KOPT-K1 (cell line): ENCODE results near the gene SPATA18.
"Not testable (repeated sequence)": the region's sequence is repeated elsewhere in the genome, so short reads cannot be mapped to it uniquely, and the experiment has no call there.

Experiments used
- H3K27ac ChIP-seq: fragments of 200-600 bp; sonication (generic); 2 replicates; pipeline ENCODE4 v1.5.1; 2016; ENCODE audit warnings: antibody characterized with exemption, mild to moderate bottlenecking, low read depth, low read length; ENCODE audit not compliant: poor library complexity, severe bottlenecking
- H3K36me3 ChIP-seq: fragments of 200-600 bp; sonication (generic); 2 replicates; pipeline ENCODE4 v1.5.1; 2017; ENCODE audit warnings: antibody characterized with exemption, mild to moderate bottlenecking, low read length, moderate library complexity; ENCODE audit not compliant: insufficient read depth
- H3K9me3 ChIP-seq: fragments of 200-600 bp; sonication (generic); 2 replicates; pipeline ENCODE4 v1.5.1; 2017; ENCODE audit warnings: antibody characterized with exemption, low read length, mild to moderate bottlenecking; ENCODE audit not compliant: insufficient read depth, poor library complexity, severe bottlenecking

The SPATA18 gene

DNA sequence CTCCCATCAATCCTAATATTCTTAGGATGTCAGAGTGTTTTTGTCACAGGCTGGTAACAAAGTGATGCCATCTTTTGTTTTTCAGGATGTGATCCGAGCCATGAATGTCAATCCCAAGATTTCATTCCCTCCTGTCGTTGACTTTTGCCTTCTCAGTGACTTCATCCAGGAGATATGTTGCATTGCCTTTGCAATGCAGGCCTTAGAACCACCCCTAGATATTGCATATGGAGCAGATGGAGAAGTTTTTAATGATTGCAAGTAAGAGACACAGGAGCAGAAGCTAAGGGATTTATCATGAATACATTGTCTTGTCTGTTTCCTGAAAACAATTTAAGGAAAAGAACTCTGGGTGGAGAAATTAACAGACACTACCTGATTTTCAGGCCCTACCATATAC is 28.6 kb downstream of the SPATA18 start:
- no peak overlapping the region for H3K27ac ChIP-seq
- H3K36me3 ChIP-seq, result no peaks in the 10 kb centered on the region
- no peaks in the 10 kb centered on the region for H3K9me3 ChIP-seq

DNA sequence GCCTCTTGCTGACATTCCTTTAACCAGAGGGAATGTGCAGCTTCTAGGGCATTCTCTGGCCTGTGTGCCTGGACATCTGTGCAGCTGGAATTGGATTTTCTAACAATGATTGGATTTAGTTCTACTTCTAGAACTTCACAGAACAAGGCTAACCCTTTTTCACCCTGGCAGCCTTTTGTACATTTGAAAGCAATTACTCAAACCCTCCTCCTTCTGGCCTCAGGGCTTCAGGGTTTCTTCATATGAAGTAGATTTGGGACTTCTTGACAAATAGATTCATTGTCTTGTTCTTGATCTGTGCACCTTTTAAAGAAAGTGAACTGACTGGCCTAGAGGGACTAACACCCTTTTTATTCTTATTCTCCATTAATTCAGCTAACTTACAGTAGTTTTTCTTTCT is 30.1 kb downstream of the SPATA18 start:
- Histone ChIP-seq H3K27ac (no peak overlapping the region), H3K9me3 (no peaks in the 10 kb centered on the region), H3K36me3 (no peaks in the 10 kb centered on the region)

DNA sequence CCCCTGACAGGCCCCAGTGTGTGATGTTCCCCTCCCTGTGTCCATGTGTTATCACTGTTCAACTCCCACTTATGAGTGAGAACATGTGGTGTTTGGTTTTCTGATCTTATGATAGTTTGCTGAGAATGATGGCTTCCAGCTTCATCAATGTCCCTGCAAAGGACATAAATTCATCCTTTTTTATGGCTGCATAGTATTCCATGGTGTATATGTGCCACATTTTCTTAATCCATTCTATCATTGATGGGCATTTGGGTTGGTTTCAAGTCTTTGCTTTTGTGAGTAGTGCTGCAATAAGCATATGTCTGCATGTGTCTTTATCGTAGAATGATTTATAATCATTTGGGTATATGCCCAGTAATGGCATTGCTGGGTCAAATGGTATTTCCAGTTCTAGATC is 35.3 kb downstream of the SPATA18 start:
- H3K9me3 ChIP-seq, H3K36me3 ChIP-seq, H3K27ac ChIP-seq: not testable (repeated sequence)

DNA sequence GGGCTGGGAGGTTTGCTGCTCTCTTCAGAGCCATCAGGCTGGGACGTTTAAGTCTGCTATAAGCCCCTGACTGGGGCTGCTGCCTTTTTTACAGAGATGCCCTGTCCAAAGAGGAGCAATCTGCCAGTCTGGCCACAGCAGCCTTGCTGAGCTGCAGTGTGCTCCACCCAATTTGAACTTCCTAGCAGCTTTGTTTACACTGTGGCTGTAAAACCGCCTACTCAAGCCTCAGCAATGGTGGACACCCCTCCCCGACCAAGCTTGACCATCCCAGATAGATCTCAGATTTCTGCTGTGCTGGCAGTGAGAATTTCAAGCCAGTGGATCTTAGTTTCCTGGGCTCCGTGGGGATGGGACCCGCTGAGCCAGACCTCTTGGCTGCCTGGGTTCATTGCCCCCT is 40.7 kb downstream of the SPATA18 start:
- no peaks in the 10 kb centered on the region for H3K9me3 ChIP-seq
- H3K36me3 ChIP-seq, result no peaks in the 10 kb centered on the region
- H3K27ac ChIP-seq, result no peak overlapping the region

DNA sequence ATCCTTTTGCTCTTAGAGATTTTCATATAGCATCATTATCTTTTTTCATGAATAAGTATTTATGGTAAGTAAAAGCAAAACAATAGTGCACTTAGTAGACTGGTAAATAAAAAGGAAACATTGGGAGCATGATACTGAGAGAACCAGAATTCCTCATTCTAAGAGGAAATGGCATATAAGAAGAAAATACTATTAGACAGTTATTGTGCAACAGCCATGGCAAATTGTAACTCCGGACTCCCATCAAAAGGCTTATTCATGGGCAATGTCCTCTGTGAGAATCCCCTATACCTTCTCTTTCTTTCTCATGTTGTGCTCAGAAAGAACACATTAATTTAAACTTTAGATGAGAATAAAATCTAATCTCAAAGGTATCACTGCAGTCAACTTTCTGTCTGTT is 42.4 kb downstream of the SPATA18 start:
- H3K27ac ChIP-seq, result no peak overlapping the region
- H3K36me3 ChIP-seq, result no peaks in the 10 kb centered on the region
- H3K9me3 ChIP-seq, result no peaks in the 10 kb centered on the region

DNA sequence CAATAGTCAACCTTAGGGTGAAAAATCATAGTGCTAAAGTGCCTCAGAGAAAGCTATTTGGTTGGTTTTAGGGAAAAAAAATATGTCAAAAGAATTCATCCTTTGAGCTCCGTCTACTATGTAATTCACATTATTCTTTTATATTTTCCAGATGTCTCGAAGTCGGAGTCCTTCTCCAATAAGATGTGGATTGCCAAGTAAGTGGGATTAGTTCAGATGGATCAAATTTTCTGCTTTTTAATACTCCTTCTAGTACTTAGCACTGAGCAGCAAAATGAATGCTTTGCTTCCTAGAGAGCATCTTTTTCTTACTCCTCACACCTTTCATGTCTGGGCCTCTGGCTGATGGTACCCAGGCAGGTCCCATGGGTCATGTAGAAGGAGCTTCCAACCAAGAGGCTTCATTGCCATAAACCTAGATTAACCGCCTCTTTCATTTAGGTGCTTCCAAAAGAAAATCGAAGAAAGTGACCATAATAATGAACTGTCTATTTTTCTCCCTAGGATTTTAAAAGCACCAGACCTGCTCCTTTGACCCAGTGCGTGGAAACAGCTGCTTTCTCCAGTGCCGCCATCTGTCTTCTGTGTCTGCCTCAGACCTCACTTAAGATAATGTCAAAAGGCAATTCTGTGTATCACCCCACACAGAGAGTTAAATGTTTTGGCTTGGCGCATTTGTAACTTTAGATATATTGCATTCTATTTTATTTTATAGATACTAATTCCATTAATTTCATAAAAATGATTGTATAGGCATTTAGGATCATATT is 43.5 kb downstream of the SPATA18 start:
- Histone ChIP-seq H3K9me3 (no peaks in the 10 kb centered on the region), H3K27ac (no peak overlapping the region), H3K36me3 (no peaks in the 10 kb centered on the region)

- Histone ChIP-seq H3K9me3 (no peaks in the 10 kb centered on the region), H3K27ac (no peak overlapping the region), H3K36me3 (no peaks in the 10 kb centered on the region)
Observed at GRCh38 chr4:52095374-52095773, 44.3 kb downstream of the SPATA18 start.

DNA sequence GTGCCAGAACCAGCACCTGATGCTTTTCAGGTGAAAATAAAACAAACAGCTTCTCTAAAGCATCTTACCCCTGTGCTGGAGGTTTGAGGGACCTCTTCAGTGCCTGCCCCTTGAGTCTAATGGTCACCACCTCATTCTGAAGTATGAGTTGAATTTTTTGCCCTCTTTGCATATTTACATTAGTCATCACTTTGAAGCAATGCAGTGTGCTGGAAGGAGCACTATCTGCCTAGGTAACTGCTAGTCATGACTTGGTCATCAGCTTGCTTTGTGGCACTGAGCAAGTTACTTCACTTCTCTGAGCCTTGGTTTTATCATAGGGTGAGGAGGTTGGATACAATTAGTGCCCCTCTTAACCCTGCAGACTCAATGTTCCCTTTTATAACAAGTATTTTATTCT is 44.9 kb downstream of the SPATA18 start:
- no peaks in the 10 kb centered on the region for H3K9me3 ChIP-seq
- no peak overlapping the region for H3K27ac ChIP-seq

DNA sequence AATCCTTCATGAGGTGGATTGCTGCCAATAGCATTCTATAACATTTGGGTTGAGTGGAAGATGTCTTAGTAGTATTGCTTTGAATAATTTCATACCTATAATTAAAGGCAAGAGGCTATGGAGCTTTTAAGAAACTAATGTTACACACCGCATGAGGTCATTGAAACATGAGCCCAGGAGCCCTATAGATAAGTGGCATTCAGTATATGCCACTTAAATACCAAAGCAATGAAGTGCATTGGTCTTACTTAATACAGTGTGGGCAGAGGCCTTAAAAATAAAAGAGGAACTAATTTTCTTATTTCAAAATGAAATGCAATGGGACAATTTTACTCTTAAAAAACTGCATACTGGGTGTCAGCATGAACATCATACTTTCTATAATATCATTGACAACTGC is 47.5 kb downstream of the SPATA18 start:
- Histone ChIP-seq H3K36me3 (no peaks in the 10 kb centered on the region), H3K9me3 (no peaks in the 10 kb centered on the region), H3K27ac (no peak overlapping the region)

More for the DNA sequence above, 44.9 kb downstream of the SPATA18 start:
- H3K36me3 ChIP-seq, result no peaks in the 10 kb centered on the region

GRCh38 chr4:52099860-52100461 is 48.9 kb downstream of the SPATA18 start:
- no peaks in the 10 kb centered on the region for H3K36me3 ChIP-seq
- no peaks in the 10 kb centered on the region for H3K9me3 ChIP-seq
- no peak overlapping the region for H3K27ac ChIP-seq

DNA sequence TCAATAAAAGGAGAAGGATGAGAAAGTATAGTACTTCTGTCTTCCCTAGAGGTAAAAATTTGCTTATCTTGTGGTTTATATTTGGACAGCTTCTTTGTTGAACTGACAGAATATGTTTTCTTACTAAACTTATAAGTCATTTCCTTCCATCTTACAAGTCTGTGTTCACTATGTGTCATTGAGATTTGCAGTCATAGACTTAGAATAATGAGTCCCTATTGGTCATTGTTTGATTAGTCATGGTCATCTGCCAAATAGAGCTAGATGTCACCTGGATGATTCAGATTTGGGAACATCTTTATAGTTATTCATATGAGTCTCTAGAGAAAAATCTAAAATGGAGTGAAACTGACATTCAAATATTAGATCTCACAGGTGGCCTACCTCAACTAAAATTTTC is 51.5 kb downstream of the SPATA18 start:
- Histone ChIP-seq H3K9me3 (no peaks in the 10 kb centered on the region), H3K36me3 (no peaks in the 10 kb centered on the region), H3K27ac (no peak overlapping the region)

DNA sequence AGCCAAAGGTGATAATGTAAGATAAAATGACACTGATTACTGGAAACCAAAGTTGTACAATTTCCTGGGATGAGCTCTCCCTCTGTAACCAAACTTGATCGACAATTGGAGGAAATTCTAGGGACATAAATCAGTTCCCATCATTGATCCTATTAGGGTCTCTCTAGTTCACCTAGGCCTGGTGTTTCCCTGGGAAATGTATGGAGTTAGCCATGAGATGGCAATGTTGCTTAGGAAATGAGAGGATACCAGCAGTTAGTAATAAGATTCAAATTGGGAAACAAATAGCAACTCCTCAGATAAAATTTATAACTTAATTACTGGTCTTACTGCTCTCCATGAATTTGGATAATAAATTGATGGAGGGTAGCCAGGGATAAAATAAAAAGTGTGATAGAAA is 52.2 kb downstream of the SPATA18 start:
- no peak overlapping the region for H3K27ac ChIP-seq
- no peaks in the 10 kb centered on the region for H3K9me3 ChIP-seq
- H3K36me3 ChIP-seq, result no peaks in the 10 kb centered on the region

GRCh38 chr4:52105276-52105675 is 54.2 kb downstream of the SPATA18 start:
- Histone ChIP-seq H3K36me3 (no peaks in the 10 kb centered on the region), H3K9me3 (no peaks in the 10 kb centered on the region), H3K27ac (no peak overlapping the region)

DNA sequence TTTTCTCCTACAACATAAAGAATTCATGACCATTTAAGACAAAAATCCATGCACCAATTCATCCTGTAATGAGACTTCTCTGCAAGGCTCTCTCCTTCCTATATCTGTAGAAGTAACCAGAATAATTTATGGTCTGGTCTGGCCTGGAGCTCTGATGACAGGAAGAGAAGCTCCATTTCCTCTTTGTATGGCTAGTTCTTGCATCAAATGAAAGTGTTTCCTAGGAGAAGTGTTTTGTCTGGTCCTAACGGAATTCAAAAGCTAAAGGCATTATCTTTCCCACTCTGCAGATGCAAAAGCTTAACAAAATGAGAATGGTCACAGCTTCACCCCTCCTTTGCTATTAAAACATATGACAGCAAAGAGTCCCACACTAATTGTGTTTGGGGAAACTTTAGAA is 55.1 kb downstream of the SPATA18 start:
- Histone ChIP-seq H3K9me3 (no peaks in the 10 kb centered on the region), H3K27ac (no peak overlapping the region)

DNA sequence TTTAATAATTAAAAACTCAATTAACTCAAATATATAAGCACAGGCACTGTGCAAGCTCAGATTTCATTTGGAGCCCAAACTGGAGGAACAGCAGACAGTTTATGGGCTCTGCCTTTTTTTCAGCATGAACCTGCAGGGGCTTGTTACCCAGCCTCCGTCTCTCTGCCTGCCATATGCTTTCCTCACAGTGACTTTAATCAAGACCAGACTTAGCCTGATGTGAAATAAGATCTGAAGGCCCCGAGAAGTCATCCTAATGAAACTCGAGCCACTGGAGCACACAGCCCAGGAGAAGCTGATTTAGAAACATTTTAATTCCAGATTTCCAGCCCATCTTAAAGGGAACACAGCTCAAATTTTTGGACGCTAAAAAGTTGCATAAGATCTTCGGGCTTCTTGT is 55.6 kb downstream of the SPATA18 start:
- no peak overlapping the region for H3K27ac ChIP-seq
- no peaks in the 10 kb centered on the region for H3K36me3 ChIP-seq
- H3K9me3 ChIP-seq, result no peaks in the 10 kb centered on the region

More for the DNA sequence above, 55.1 kb downstream of the SPATA18 start:
- no peaks in the 10 kb centered on the region for H3K36me3 ChIP-seq

DNA sequence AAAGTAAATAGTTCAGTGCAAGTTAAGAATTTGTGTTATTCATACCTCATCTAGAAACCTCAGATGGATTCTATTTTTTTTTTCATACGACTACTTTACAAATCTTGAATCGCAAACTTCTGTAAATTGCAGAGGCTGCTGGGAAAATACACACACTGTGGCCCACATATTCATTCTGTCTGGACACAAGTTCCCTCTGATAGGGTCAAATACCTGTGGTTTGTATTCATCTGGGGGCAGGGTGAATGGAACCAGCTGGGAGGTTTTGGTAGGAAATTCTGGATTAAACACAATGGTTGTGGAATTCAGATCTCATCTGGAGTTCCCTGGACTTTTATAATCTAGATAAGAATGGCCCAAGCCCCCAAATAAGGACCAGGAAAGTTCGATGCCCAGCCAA is 56.2 kb downstream of the SPATA18 start:
- Histone ChIP-seq H3K36me3 (no peaks in the 10 kb centered on the region), H3K9me3 (no peaks in the 10 kb centered on the region), H3K27ac (no peak overlapping the region)
